Thyroid gland (tissue), 4 donors: ENCODE data around the gene TYMS.

ENCODE experiments used
- CTCF ChIP-seq, 6 experiments: fragments of 200-600 bp in 3 of 6; fragments of 450-650 bp in 3 of 6; sonication (generic) in 3 of 6; IDR thresholded peaks; one replicate each; pipeline ENCODE4 v1.5.1; 2016 to 2019; ENCODE audit warnings: antibody characterized with exemption in 6 of 6, mild to moderate bottlenecking in 2 of 6, inconsistent platforms in 1 of 6, moderate library complexity in 1 of 6
- POLR2A ChIP-seq, 2 donors: fragments of 450-650 bp; IDR thresholded peaks; one replicate each; pipeline ENCODE4 v1.6.1; 2017; ENCODE audit warnings: antibody characterized with exemption in 2 of 2, mild to moderate bottlenecking in 2 of 2, moderate library complexity in 1 of 2

DNA sequence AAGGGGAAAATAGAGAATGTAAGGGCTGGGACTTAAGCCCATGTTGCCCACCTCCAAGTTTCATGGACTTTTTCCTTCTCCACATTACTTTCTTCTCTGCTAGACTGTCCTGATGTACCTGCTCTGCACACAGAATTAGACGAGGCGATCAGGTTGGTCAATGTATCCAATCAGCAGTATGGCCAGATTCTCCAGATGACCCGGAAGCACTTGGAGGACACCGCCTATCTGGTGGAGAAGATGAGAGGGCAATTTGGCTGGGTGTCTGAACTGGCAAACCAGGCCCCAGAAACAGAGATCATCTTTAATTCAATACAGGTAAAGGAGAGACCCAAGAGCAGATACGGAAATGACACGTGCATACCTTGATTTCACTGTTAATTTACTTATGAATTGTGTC lies 16.2 kb upstream of the TYMS start:
- TF ChIP-seq CTCF (IDR thresholded peaks at IDR 0.05) (no peak), POLR2A (IDR thresholded peaks at IDR 0.05) (no peak)
